H1 (cell line): ENCODE measurements around the gene APOA4. TPM values are rescaled to one million over a fixed set of nuclear protein-coding genes. Genes with fewer than 3 reads are reported as not detected.

ENCODE experiments used
- CTCF ChIA-PET: fragments of 300-600 bp; sonication (Branson Sonifier 250); formaldehyde crosslinking; loops from one replicate; lab custom pipeline; 2021; ENCODE audit not compliant: partially characterized antibody; lab: Charles Lee
- POLR2A ChIA-PET: fragments of 300-600 bp; sonication (Branson Sonifier 250); formaldehyde crosslinking; loops from one replicate; lab custom pipeline; 2021; ENCODE audit warnings: inconsistent platforms; ENCODE audit not compliant: partially characterized antibody; lab: Charles Lee
- DNase-seq, 2 experiments: peaks; one replicate each; pipeline versions ENCODE4 v3.0.0 to v3.0.0-alpha.2; 2010 to 2022; ENCODE audit warnings: low spot score in 2 of 2, low read depth in 1 of 2, mixed read lengths in 1 of 2
- FAIRE-seq: peaks from 2 replicates; lab custom pipeline; 2011; peaks lifted over from hg19 to GRCh38; lab: Jason Lieb, UNC
- H2AFZ ChIP-seq: 2 replicates; pipeline ENCODE4 v1.8.1; 2012; ENCODE audit warnings: low read length, inconsistent platforms
- H2AK5ac ChIP-seq: 2 replicates; pipeline ENCODE4 v1.6.1; 2013; ENCODE audit warnings: low read depth, low read length
- H2BK120ac ChIP-seq: replicated peaks from 2 replicates; pipeline ENCODE3; 2013; ENCODE audit warnings: low read depth, low read length, inconsistent platforms
- H2BK12ac ChIP-seq: 2 replicates; pipeline ENCODE4 v1.6.1; 2013; ENCODE audit warnings: low read depth, low read length
- H2BK15ac ChIP-seq: 2 replicates; pipeline ENCODE4 v1.6.1; 2013; ENCODE audit warnings: low read length
- H2BK20ac ChIP-seq: 2 replicates; pipeline ENCODE4 v1.6.1; 2013; ENCODE audit warnings: low read length
- H2BK5ac ChIP-seq: 2 replicates; pipeline ENCODE4 v1.6.1; 2013; ENCODE audit warnings: low read depth, low read length
- H3K14ac ChIP-seq: 2 replicates; pipeline ENCODE4 v1.6.1; 2013; ENCODE audit warnings: inconsistent platforms; ENCODE audit not compliant: insufficient read length
- H3K18ac ChIP-seq: 2 replicates; pipeline ENCODE4 v1.6.1; 2013; ENCODE audit warnings: low read length; ENCODE audit errors: extremely low read depth
- H3K23ac ChIP-seq: 2 replicates; pipeline ENCODE4 v1.6.1; 2013; ENCODE audit warnings: inconsistent platforms; ENCODE audit not compliant: insufficient read length
- H3K23me2 ChIP-seq: 2 replicates; pipeline ENCODE4 v1.6.1; 2013; ENCODE audit warnings: low read depth, low read length
- H3K27ac ChIP-seq: 2 replicates; pipeline ENCODE4 v1.6.1; 2011; ENCODE audit warnings: low read depth, low read length, inconsistent platforms
- H3K27me3 ChIP-seq, 4 experiments: replicated peaks in 1 of 4; 1 replicate in 1 of 4; 2 replicates in 3 of 4; pipeline versions ENCODE4 v1.6.1 to v1.8.1; 2011 to 2013; ENCODE audit warnings: low read length in 3 of 4, mild to moderate bottlenecking in 3 of 4, inconsistent platforms in 2 of 4, mixed read lengths in 2 of 4, moderate library complexity in 1 of 4; ENCODE audit not compliant: control insufficient read depth in 3 of 4, insufficient read depth in 3 of 4; ENCODE audit errors: extremely low read depth in 1 of 4
- H3K36me3 ChIP-seq, 4 experiments: 2 replicates each; pipeline versions ENCODE4 v1.6.1 to v1.8.1; 2011 to 2013; ENCODE audit warnings: mild to moderate bottlenecking in 4 of 4, low read length in 3 of 4, moderate library complexity in 2 of 4, control low read depth in 1 of 4, inconsistent platforms in 1 of 4; ENCODE audit not compliant: insufficient read depth in 4 of 4, control insufficient read depth in 2 of 4
- H3K4ac ChIP-seq: replicated peaks from 2 replicates; pipeline ENCODE3; 2013; ENCODE audit warnings: low read length, low read depth, mixed read lengths, inconsistent platforms; ENCODE audit not compliant: insufficient read length
- H3K4me1 ChIP-seq, 4 experiments: replicated peaks in 1 of 4; 1 replicate in 1 of 4; 2 replicates in 3 of 4; pipeline versions ENCODE4 v1.6.1 to v1.8.1; 2011 to 2013; ENCODE audit warnings: low read length in 3 of 4, inconsistent platforms in 2 of 4, mixed read lengths in 1 of 4; ENCODE audit not compliant: insufficient read depth in 4 of 4, control insufficient read depth in 3 of 4
- H3K4me2 ChIP-seq, 2 experiments: 2 replicates each; pipeline versions ENCODE4 v1.6.1 to v1.8.1; 2011 to 2013; ENCODE audit warnings: low read depth in 2 of 2, low read length in 2 of 2, control low read depth in 1 of 2, inconsistent platforms in 1 of 2, mild to moderate bottlenecking in 1 of 2; ENCODE audit not compliant: insufficient read depth in 1 of 2
- H3K4me3 ChIP-seq, 4 experiments: fragments of 200-600, 300-600 bp in 1 of 4; sonication (generic), shearing (Covaris generic), sonication (Bioruptor Twin) in 1 of 4; 2 replicates each; pipeline versions ENCODE4 v1.5.1 to v1.8.1; 2011 to 2016; ENCODE audit warnings: low read length in 4 of 4, low read depth in 3 of 4, control low read depth in 2 of 4, inconsistent platforms in 2 of 4, mild to moderate bottlenecking in 2 of 4, mixed read lengths in 1 of 4, moderate library complexity in 1 of 4; ENCODE audit not compliant: insufficient read depth in 2 of 4; ENCODE audit errors: extremely low read depth in 1 of 4
- H3K56ac ChIP-seq: replicated peaks from 2 replicates; pipeline ENCODE3; 2013; ENCODE audit warnings: low read depth, mild to moderate bottlenecking, mixed read lengths, low read length, inconsistent platforms; ENCODE audit not compliant: insufficient read length
- H3K79me1 ChIP-seq: 2 replicates; pipeline ENCODE4 v1.6.1; 2013; ENCODE audit warnings: low read depth, low read length, control low read depth
- H3K79me2 ChIP-seq, 2 experiments: 2 replicates each; pipeline versions ENCODE4 v1.6.1 to v1.8.1; 2012 to 2013; ENCODE audit warnings: low read length in 2 of 2, mild to moderate bottlenecking in 2 of 2, inconsistent platforms in 1 of 2; ENCODE audit not compliant: insufficient read depth in 2 of 2, control insufficient read depth in 1 of 2
- H3K9ac ChIP-seq, 4 experiments: replicated peaks in 1 of 4; 1 replicate in 1 of 4; 2 replicates in 3 of 4; pipeline versions ENCODE4 v1.6.1 to v1.8.1; 2011 to 2013; ENCODE audit warnings: low read depth in 3 of 4, low read length in 3 of 4, control low read depth in 2 of 4, mild to moderate bottlenecking in 2 of 4, moderate library complexity in 2 of 4, inconsistent platforms in 1 of 4; ENCODE audit errors: extremely low read depth in 1 of 4
- H3K9me3 ChIP-seq, 2 experiments: 2 replicates each; pipeline versions ENCODE4 v1.6.1 to v1.8.1; 2012 to 2013; ENCODE audit warnings: mild to moderate bottlenecking in 2 of 2, moderate library complexity in 2 of 2, control low read depth in 1 of 2, inconsistent platforms in 1 of 2, low read depth in 1 of 2, low read length in 1 of 2, mixed read lengths in 1 of 2; ENCODE audit not compliant: insufficient read depth in 2 of 2
- H4K20me1 ChIP-seq, 2 experiments: replicated peaks in 1 of 2; 2 replicates each; pipeline versions ENCODE3 to v1.8.1; 2011 to 2013; ENCODE audit warnings: inconsistent platforms in 2 of 2, low read length in 2 of 2, mild to moderate bottlenecking in 1 of 2; ENCODE audit not compliant: insufficient read depth in 2 of 2, control insufficient read depth in 1 of 2
- H4K5ac ChIP-seq: 2 replicates; pipeline ENCODE4 v1.6.1; 2013; ENCODE audit warnings: low read length, low read depth, mixed read lengths, inconsistent platforms; ENCODE audit not compliant: insufficient read length
- H4K8ac ChIP-seq: 2 replicates; pipeline ENCODE4 v1.8.0; 2013; ENCODE audit warnings: mild to moderate bottlenecking, moderate library complexity, low read length, inconsistent platforms; ENCODE audit not compliant: insufficient read depth; ENCODE audit errors: extremely low read depth
- H4K91ac ChIP-seq: replicated peaks from 2 replicates; pipeline ENCODE3; 2013; ENCODE audit warnings: low read length, mixed read lengths, inconsistent platforms; ENCODE audit not compliant: insufficient read length
- CBX5 ChIP-seq: fragments of 300-800, 300-1000 bp; sonication (generic); IDR thresholded peaks from 2 replicates; pipeline ENCODE4 v1.7.1; 2016; ENCODE audit warnings: antibody characterized with exemption, low read length, low read depth
- CBX8 ChIP-seq: fragments of 300-800, 300-1000 bp; sonication (generic); IDR thresholded peaks from 2 replicates; pipeline ENCODE4 v1.7.1; 2016; ENCODE audit warnings: low read depth, low read length, borderline replicate concordance
- GTF2F1 ChIP-seq: IDR thresholded peaks from 2 replicates; pipeline ENCODE4 v1.6.1; 2012; ENCODE audit warnings: low read depth, low read length, improper control_type of control experiment, borderline replicate concordance
- MAFK ChIP-seq: IDR thresholded peaks from 2 replicates; pipeline ENCODE4 v1.6.1; 2012; ENCODE audit warnings: low read depth, mild to moderate bottlenecking, improper control_type of control experiment, low read length
- POU5F1 ChIP-seq: IDR thresholded peaks from 2 replicates; pipeline ENCODE4 v1.6.1; 2011; ENCODE audit warnings: low read depth, mild to moderate bottlenecking, low read length, moderate library complexity
- RAD21 ChIP-seq, 2 experiments: IDR thresholded peaks in 1 of 2; conservative IDR thresholded peaks in 1 of 2; 2 replicates each; pipeline ENCODE4 v1.6.1; 2011; ENCODE audit warnings: low read depth in 2 of 2, low read length in 2 of 2, improper control_type of control experiment in 1 of 2, inconsistent platforms in 1 of 2, mild to moderate bottlenecking in 1 of 2, moderate library complexity in 1 of 2
- RBBP5 ChIP-seq: IDR thresholded peaks from 2 replicates; pipeline ENCODE4 v1.7.1; 2012; ENCODE audit warnings: low read depth, mild to moderate bottlenecking, inconsistent platforms, low read length, moderate library complexity, borderline replicate concordance
- TAF1 ChIP-seq: IDR thresholded peaks from 2 replicates; pipeline ENCODE4 v1.6.1; 2011; ENCODE audit warnings: mild to moderate bottlenecking, low read depth, low read length
- YY1 ChIP-seq: IDR thresholded peaks from 2 replicates; pipeline ENCODE4 v1.6.1; 2011; ENCODE audit warnings: low read depth, mild to moderate bottlenecking, low read length
- WGBS, 2 experiments: shearing (Covaris generic) in 1 of 2; methylation state at CpG; one replicate each; pipeline versions ENCODE4 v1.1.6 to v1.1.7; 2013 to 2015; ENCODE audit warnings: low lambda C conversion rate in 2 of 2, mixed read lengths in 2 of 2, inconsistent platforms in 1 of 2, low coverage in 1 of 2, missing lambda C conversion rate in 1 of 2; ENCODE audit not compliant: insufficient replicate concordance in 2 of 2, insufficient coverage in 1 of 2, insufficient read length in 1 of 2; ENCODE audit errors: extremely low coverage in 1 of 2, missing lambda C conversion rate in 1 of 2; 5-methylcytosine and 5-hydroxymethylcytosine counted together
- polyA plus RNA-seq, 7 experiments: library from polyadenylated mRNA; depleted of rRNA in 3 of 7; stranded (reverse) in 5 of 7; unstranded in 2 of 7; fragments of >200 nt in 5 of 7; fragments of 200-250 nt in 2 of 7; gene quantifications; 1 replicate in 5 of 7; 2 replicates in 1 of 7; 4 replicates in 1 of 7; pipeline versions ENCODE4 v1.2.1 to v1.2.3, GENCODE V29; 2011 to 2013; ENCODE audit warnings: missing spikeins in 2 of 7, mixed read lengths in 2 of 7
- total RNA-seq: library from RNA; stranded (reverse); fragmentation: NEBNext Ultra II Directional; extraction: Animal tissue kit (Norgen Biotek cat#: 25700); gene quantifications from 2 replicates; pipeline ENCODE4 v1.2.1, GENCODE V29; 2021

Gene APOA4
- total and polyA plus RNA-seq, 2 of the 8 experiments (the other 6 are each of a cell fraction or from before 2014, with no cell fraction given): not detected

GRCh38 chr11:116812109-116812508 is 11.0 kb downstream of the APOA4 start:
- no peak overlapping the region for H4K91ac ChIP-seq
- H3K9me3 ChIP-seq: no peaks in the 10 kb centered on the region
- no peak overlapping the region for H2AFZ ChIP-seq
- H3K18ac ChIP-seq: no peak overlapping the region
- FAIRE-seq: no peak
- no peak overlapping the region for H2BK12ac ChIP-seq
- H3K79me2 ChIP-seq: no peaks in the 10 kb centered on the region
- H4K20me1 ChIP-seq: no peaks in the 10 kb centered on the region
- H3K23me2 ChIP-seq: no peaks in the 10 kb centered on the region; the same call in 1 of the 2 replicates
- no peak for DNase-seq
- H2AK5ac ChIP-seq: no peak overlapping the region
- H3K79me1 ChIP-seq: no peaks in the 10 kb centered on the region
- H3K36me3 ChIP-seq: no peaks in the 10 kb centered on the region
- no peak overlapping the region for H3K27ac ChIP-seq
- H3K27me3 ChIP-seq: no peaks in the 10 kb centered on the region
- WGBS, 2 experiments: 97% methylated on average over 4 of the region's 4 CpGs; no CpG with 5 or more reads in 1 of the 2 experiments
- no peak overlapping the region for H4K5ac ChIP-seq
- no peak overlapping the region for H3K23ac ChIP-seq
- TF ChIP-seq GTF2F1 (no peak), CBX8 (no peak), RBBP5 (no peak), TAF1 (no peak), POU5F1 (no peak), MAFK (no peak), YY1 (no peak), CBX5 (no peak), RAD21 (IDR thresholded peaks at IDR 0.05 in 1 of 2, conservative IDR thresholded peaks at IDR 0.05 in 1 of 2; ENCODE audit: low read depth in 2 of 2, low read length in 2 of 2) (no peak)
- POLR2A ChIA-PET: interaction anchor here (0.7 kb wide), 1 partner anchor 24 kb away, joined by 4 read pairs; no protein-coding TSS in a partner anchor
- no peak overlapping the region for H3K4ac ChIP-seq
- no peak overlapping the region for H3K4me2 ChIP-seq
- no peaks in the 10 kb centered on the region for H3K4me1 ChIP-seq
- H2BK120ac ChIP-seq: no peak overlapping the region
- CTCF ChIA-PET: interaction anchor here (0.7 to 1.8 kb wide), 5 partner anchors 9 to 327 kb away, joined by 3 to 5 read pairs (median 3); partner anchors contain the start of gene APOA1
- no peak overlapping the region for H2BK5ac ChIP-seq
- H4K8ac ChIP-seq: no peak overlapping the region
- no peak overlapping the region for H3K9ac ChIP-seq
- no peak overlapping the region for H3K4me3 ChIP-seq
- no peak overlapping the region for H2BK20ac ChIP-seq
- no peak overlapping the region for H2BK15ac ChIP-seq
- H3K56ac ChIP-seq: no peak overlapping the region
- no peak overlapping the region for H3K14ac ChIP-seq
